DMS 273 (cell line): ENCODE data around the gene NEGR1.
"Not testable (repeated sequence)": the region's sequence is repeated elsewhere in the genome, so short reads cannot be mapped to it uniquely, and the experiment has no call there.

Experiments
- DNase-seq: peaks from one replicate; lab custom pipeline; 2025; ENCODE audit not compliant: unreplicated experiment; lab: John Stamatoyannopoulos, UW

Gene NEGR1

DNA sequence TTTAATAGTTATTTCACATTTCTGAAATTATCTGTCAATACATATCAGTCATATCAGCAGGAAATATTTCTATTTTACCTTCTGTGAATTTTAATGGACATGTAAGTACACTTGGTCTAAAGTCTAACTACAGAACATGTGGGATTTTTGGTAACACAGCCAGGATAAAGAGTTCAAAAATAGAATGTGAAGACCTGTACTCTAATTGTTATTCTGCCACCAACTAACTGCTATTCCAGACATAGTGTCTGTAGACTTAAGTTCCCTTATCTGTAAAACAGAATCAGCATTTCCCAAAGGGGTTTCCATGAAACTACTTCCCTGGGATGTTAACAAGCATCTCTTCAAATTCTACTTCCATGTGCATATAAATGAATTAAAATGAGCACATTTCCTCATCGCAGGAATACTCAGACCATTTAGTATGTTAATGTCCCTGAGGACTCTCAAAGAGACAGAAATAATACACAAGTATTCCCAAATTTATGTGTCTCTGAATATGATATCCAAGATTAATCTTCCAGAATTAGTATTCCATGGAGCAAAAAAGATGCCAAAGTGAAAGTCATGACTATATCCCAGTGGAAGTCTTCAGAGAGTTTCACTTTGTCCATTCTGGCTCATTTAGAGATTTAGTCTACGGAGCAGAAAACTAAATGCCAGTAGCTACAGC, 325.6 kb downstream of the NEGR1 start:
- no peak for DNase-seq

- no peak for DNase-seq
These were observed 331.8 kb downstream of the NEGR1 start for GRCh38 chr1:71950579-71950978.

DNA sequence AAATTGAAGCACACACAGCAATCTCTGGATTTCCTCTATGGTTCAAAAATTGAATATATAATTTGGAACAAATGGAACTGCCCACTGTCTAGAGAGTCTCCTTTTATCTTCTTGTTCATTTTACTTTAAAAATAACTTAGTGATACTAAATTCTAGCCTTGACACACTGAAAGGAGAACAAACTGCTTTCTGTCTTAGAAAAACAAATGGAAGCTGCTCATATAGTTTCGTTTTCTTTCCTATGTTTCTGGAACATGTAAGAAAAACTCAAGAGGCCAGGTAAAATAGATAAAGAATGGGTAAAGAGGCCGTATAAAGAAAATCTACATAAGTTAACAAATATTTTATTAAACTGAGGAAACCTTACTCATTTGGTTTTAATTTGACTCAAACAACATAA, 332.7 kb downstream of the NEGR1 start:
- no peak for DNase-seq

GRCh38 chr1:71948561-71948960, 333.8 kb downstream of the NEGR1 start:
- no peak for DNase-seq

DNA sequence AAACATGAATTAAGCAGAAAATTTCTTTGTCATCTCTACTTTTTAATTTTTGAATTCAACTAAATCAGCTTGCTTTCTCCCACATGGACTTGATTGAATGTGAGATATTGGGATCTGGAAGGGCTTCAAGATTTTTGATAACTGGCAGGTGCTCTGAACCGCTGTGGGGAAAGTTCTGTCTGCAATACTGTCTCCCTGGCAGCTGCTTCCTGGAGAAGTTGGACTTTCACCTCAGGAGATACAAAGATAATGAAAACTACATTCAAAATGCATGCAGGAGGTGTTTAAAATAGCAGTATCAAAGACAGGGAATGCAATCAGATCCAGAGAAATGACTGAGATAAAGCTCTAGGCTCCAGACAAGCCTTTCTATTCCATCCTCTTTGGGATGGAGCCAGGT, 338.3 kb downstream of the NEGR1 start:
- no peak for DNase-seq

DNA sequence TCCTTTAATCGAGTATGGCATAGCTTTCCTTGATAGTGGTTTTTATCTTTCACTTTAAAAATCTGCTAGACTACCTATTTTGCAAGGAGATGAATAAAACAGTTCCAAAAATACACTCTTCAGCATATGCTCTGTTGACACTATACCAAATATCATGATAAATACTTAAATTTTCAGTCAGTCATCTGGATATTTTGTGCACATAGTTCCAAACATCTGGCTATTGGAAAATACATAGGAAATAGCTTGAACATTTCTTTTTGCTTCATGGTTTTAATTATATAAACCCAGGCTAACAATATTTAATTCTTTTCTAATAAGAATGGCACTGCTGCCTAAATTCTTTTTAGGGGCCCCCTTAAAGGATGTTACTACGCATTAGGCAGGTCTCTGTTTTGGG, 342.1 kb downstream of the NEGR1 start:
- DNase-seq, result no peak

GRCh38 chr1:71930511-71930910, 351.8 kb downstream of the NEGR1 start:
- DNase-seq, result no peak

DNA sequence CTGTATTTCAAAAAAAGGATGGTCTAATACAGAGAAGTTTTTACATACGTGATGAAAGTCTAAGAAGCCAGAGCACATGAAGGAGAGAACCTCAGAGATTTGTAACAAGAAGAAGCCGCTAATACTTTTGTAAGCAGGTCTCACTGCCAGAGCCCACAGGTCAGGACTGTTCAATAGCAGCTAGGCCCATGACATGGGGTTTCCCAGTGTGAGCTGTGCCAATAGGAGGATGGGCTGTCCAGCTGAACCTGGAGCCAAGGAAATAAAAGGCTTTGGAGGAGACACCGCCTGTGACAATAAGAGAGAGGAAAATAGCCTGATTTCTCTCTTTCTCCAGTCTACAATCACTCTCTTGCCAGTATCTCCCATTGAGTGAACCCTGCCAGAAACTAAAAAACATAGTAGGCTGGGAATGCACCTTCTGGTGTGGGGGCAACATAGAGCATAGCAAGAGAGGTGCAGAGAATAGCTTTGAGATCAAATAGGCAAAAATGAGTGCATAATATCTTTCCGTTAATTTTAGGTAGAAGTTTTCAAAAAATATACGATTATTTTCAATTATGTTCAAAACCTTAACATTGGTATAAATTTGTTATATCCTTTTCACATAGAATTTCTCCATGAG, 360.3 kb downstream of the NEGR1 start:
- no peak for DNase-seq

- no peak for DNase-seq
These were observed 361.1 kb downstream of the NEGR1 start for GRCh38 chr1:71921204-71921603.

- no peak for DNase-seq
These were observed 361.8 kb downstream of the NEGR1 start for GRCh38 chr1:71920556-71920955.

DNA sequence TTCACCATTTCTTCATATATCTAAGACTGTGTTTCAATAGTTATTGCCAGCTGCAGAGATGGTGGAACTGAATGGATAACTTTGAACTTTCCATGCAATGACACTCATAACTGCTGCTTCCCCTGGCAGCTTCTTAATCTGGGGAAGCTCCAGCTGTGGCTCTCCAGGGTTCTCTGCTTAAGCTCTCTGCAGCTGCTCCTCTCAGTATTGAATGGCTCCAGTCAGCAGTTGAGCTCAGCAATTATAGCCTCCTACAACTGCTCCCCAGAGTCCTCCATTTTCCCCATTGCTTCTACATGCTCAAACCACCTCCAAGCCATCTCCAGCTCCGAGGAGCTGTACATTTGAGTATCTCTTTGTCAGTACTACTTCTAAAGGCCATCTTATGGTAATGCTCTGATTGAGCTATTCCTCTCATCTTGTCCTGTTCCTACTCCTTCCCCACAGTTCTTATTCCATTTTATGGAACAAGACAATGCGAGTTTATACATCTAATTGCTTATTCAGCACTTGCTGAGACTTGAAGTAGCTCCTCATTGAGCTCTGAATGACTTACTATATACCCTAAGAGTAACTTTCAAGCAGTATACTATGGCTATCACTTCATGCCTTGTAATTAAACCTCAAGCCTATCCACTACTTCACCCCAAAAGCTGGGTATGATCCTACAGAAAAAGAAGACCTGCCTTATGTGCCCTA, 362.4 kb downstream of the NEGR1 start:
- peak; percentile 7 for DNase-seq

- no peak for DNase-seq
These were observed 363.7 kb downstream of the NEGR1 start for GRCh38 chr1:71918630-71919029.

DNA sequence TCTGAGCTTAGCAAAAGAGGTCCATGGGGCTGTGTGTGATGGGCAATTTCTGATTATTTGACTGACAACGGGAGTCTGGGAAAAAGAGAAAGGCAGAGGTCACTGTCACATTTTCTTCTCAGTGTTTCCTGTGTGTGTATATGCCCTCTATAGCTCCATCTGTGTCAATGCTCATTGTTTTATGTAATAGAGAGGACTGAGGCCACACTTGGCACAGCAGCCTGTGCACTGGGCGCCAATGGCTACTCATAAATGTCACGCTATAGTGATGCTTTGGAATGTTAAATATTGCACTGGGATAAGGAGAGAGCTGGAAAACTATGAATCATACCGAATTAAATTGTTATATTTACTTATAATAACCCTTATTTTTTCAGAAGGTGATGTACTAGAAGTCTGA, 365.4 kb downstream of the NEGR1 start:
- DNase-seq, result no peak

DNA sequence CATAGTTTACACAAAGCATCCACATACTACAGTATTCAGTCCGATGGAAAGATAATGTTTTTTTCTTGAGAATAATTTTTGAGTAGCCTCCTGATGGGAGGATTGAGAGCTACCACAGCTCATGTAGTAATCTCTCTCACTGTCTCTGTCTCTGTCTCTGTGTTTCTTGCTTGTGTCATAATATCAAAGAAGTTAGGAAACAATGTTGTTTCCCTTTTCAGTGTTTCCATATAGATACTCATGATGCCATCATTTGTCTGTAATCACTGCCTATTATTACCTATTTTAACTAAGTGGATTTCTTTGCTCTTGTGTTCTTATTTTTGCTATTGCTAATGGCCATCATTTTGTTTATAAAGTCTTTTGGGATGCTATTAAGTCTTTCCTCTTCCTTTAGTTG, 367.7 kb downstream of the NEGR1 start:
- DNase-seq, result no peak

- DNase-seq, result no peak
These were observed 373.4 kb downstream of the NEGR1 start for GRCh38 chr1:71908871-71909390.

GRCh38 chr1:71908303-71908702, 374.0 kb downstream of the NEGR1 start:
- DNase-seq, result no peak

DNA sequence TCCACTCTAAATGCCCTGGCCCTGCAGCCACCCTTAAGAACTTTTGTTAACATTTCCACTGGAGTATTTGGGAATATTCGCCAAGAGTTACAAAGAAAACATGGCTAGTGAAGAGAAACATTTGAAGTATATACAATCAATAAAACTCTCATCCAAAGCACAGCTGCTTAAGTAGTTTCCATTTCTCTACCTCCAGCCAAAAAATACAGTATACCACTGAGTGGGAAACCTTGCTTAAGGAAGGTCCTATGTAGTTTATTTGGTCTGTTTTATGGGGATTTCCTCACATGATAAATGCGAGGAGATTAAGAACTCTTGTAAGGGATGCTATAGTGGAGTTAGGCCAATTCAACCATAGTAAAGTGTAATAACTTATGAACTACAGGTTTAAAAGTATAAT, 382.5 kb downstream of the NEGR1 start:
- no peak for DNase-seq

DNA sequence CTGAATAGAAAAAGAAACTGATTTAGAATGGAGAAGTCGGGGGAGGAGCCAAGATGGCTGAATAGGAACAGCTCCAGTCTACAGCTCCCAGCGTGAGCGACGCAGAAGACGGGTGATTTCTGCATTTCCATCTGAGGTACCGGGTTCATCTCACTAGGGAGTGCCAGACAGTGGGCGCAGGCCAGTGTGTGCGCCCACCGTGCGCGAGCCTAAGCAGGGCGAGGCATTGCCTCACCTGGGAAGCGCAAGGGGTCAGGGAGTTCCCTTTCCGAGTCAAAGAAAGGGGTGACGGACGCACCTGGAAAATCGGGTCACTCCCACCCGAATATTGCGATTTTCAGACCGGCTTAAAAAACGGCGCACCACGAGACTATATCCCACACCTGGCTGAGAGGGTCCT, 394.2 kb downstream of the NEGR1 start:
- not testable (repeated sequence) for DNase-seq

DNA sequence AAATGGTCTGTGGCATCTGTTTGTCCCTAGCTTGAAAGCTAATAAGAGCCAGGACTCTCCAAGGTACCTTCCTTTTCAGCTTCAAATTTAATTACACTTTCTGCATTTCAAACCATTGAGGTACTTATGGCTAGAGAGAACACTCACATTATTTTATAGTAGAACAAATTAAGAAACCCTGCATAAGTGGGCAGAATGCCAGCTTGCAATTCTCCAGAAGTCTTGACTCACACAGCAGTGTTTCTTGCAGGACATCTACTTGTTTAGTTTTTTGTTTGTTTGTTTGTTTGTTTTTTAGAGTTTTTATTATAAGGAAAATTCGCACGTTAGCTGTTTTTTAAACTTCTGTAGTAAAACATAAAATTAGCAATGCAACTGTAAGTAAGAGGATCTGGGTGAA, 397.2 kb downstream of the NEGR1 start:
- DNase-seq, result peak; percentile 4

DNA sequence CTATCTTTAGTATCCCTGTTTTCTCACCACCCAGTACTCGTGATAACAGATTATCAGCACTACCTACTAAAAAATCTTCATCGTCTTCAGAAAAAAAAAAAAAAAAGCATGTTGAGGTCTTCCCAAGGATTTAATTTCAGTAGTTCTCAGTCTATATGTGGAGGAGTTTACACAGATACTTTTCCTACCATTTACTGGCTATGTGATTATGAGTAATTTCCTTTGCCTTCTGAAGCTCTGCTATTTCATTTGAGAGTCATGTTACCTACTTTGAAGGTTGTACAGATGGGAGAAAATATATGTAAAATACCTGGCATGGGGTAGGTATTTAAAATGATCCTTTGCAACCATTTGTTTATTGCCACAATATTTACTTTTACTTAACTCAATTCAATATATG, 399.7 kb downstream of the NEGR1 start:
- DNase-seq, result peak; percentile 21

GRCh38 chr1:71882226-71882625, 400.1 kb downstream of the NEGR1 start:
- DNase-seq, result peak; percentile 9

DNA sequence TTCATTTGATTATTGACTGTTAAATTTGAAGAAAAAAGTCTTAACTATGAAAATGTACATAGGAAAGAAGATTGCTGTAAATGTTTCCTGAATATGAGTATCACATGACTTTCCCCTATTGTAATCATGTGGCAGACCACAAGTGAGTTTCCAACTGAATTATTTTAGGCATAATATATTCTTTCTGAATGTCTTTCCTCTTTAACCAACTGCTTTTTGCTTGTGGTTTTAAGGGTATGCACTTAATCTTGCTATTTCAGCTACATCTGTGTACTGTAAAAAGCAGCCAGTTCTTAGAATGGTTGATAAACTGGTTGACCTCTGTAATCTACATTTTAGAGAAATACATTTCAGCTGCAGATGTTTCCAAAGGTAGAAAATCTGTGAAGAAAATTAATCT, 400.7 kb downstream of the NEGR1 start:
- DNase-seq, result no peak
